Activated naive CD8-positive, alpha-beta T cell treated with anti-CD3 and anti-CD28 coated beads, Interleukin-2, amount 50 U/mL, for 24 hours (primary cell): ENCODE data around the gene CEACAM1.
A peak's percentile ranks its signal among the peaks of the same experiment; 100 is the strongest.
"Not testable (repeated sequence)": the region's sequence is repeated elsewhere in the genome, so short reads cannot be mapped to it uniquely, and the experiment has no call there.

Source experiments
- ATAC-seq: fragments of 150-1000 bp; cut with Tn5 transposase; one replicate; pipeline ENCODE4 v1.10.0; 2021
- DNase-seq: peaks from one replicate; pipeline ENCODE4 v3.0.0; 2021
- H3K27ac Mint-ChIP-seq: one replicate; pipeline ENCODE4 v1.8.0; 2021; ENCODE audit warnings: mild to moderate bottlenecking, mixed read lengths
- H3K27me3 Mint-ChIP-seq: one replicate; pipeline ENCODE4 v1.8.0; 2021; ENCODE audit warnings: mixed read lengths
- H3K36me3 Mint-ChIP-seq: one replicate; pipeline ENCODE4 v1.8.0; 2021; ENCODE audit warnings: low read depth, mixed read lengths
- H3K4me1 Mint-ChIP-seq: one replicate; pipeline ENCODE4 v1.8.0; 2021; ENCODE audit warnings: mixed read lengths
- H3K4me3 Mint-ChIP-seq: one replicate; pipeline ENCODE4 v1.8.0; 2021; ENCODE audit warnings: mild to moderate bottlenecking, moderate library complexity, mixed read lengths
- H3K9me3 Mint-ChIP-seq: one replicate; pipeline ENCODE4 v1.8.0; 2021; ENCODE audit warnings: mixed read lengths

CEACAM1 gene

GRCh38 chr19:42466521-42467182 lies 61.6 kb downstream of the CEACAM1 start:
- no peak overlapping the region for H3K4me3 Mint-ChIP-seq
- peak overlapping the region; percentile 23 for H3K27ac Mint-ChIP-seq
- no peak for DNase-seq
- no peaks in the 10 kb centered on the region for H3K9me3 Mint-ChIP-seq
- H3K27me3 Mint-ChIP-seq, result no peaks in the 10 kb centered on the region
- no peak for ATAC-seq
- H3K4me1 Mint-ChIP-seq, result peaks cover 36% of the 10 kb centered on the region
- H3K36me3 Mint-ChIP-seq, result no peaks in the 10 kb centered on the region

DNA sequence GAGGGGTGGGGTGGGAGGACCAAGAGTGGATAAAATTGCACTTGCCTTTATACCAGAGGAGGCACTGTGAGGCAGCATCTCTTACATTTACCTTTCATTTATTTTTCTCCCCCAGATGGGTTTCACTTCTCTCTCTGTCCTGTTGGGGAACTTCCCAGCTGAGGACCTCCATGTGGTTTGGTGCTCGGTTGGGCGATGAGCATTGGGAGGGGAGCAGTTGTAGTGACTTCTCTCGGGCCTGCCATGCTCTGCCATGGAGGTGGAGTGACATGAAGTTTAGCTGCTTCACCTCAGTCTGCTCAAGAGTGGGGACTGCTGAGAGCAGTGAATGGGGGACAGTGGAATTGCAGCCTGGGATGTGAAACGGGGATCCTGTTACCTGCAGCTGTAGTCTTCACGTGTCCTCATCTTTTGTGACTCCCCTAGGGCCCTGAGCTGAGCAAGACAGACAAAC lies 62.4 kb downstream of the CEACAM1 start:
- H3K4me1 Mint-ChIP-seq, result peaks cover 36% of the 10 kb centered on the region
- H3K4me3 Mint-ChIP-seq, result no peak overlapping the region
- no peaks in the 10 kb centered on the region for H3K36me3 Mint-ChIP-seq
- H3K9me3 Mint-ChIP-seq, result no peaks in the 10 kb centered on the region
- no peaks in the 10 kb centered on the region for H3K27me3 Mint-ChIP-seq
- DNase-seq (no peak), ATAC-seq (no peak)
- peak overlapping the region; percentile 23 for H3K27ac Mint-ChIP-seq

GRCh38 chr19:42461700-42462324 lies 66.5 kb downstream of the CEACAM1 start:
- H3K27ac Mint-ChIP-seq, result no peak overlapping the region
- no peaks in the 10 kb centered on the region for H3K27me3 Mint-ChIP-seq
- no peak for DNase-seq
- H3K4me1 Mint-ChIP-seq, result peaks cover 15% of the 10 kb centered on the region
- no peaks in the 10 kb centered on the region for H3K36me3 Mint-ChIP-seq
- no peak for ATAC-seq
- no peak overlapping the region for H3K4me3 Mint-ChIP-seq
- no peaks in the 10 kb centered on the region for H3K9me3 Mint-ChIP-seq

- ATAC-seq, result not testable (repeated sequence)
Observed at GRCh38 chr19:42461231-42461630, 67.0 kb downstream of the CEACAM1 start.

GRCh38 chr19:42459926-42460325 lies 68.4 kb downstream of the CEACAM1 start:
- Mint-ChIP-seq H3K36me3 (no peaks in the 10 kb centered on the region), H3K4me1 (peaks cover 12% of the 10 kb centered on the region), H3K27me3 (no peaks in the 10 kb centered on the region), H3K9me3 (no peaks in the 10 kb centered on the region), H3K4me3 (no peak overlapping the region), H3K27ac (no peak overlapping the region)
- ATAC-seq, result no peak
- no peak for DNase-seq

More at GRCh38 chr19:42461231-42461630, 67.0 kb downstream of the CEACAM1 start:
- H3K27ac Mint-ChIP-seq, H3K36me3 Mint-ChIP-seq, H3K9me3 Mint-ChIP-seq, H3K4me3 Mint-ChIP-seq, H3K27me3 Mint-ChIP-seq, DNase-seq: not testable (repeated sequence)
- H3K4me1 Mint-ChIP-seq, result peaks cover 11% of the 10 kb centered on the region
